ENCODE data around the gene NTF4. TPM values are rescaled to one million over a fixed set of nuclear protein-coding genes. Genes with fewer than 3 reads are reported as not detected.
"Not testable (repeated sequence)": the region's sequence is repeated elsewhere in the genome, so short reads cannot be mapped to it uniquely, and the experiment has no call there.

NTF4 gene
- total RNA-seq, 2 donors from 2014 or later, result not detected

DNA sequence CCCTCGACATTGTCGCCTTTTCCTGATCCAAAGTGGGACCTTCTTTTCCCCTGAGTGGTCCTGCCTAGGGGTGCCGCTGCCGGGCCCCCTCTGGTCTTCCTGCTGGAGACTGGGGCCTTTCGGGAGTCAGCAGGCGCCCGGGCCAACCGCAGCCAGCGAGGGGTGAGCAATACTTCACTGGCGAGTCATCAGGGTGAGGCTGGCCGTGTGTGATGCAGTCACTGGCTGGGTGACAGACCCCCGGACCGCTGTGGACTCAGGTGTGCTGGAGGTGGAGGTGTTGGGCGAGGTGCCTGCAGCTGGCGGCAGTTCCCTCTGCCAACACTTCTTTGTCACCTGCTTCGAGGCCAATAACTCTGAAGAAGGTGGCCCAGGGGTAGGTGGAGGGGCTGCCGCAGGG lies 22.4 kb downstream of the NTF4 start:
- Histone ChIP-seq H3K36me3 (no peaks in the 10 kb centered on the region), H3K27ac (no peak overlapping the region), H3K9me3 (no peaks in the 10 kb centered on the region), H3K4me3 (no peak overlapping the region), H3K27me3 (replicated peaks; ENCODE audit: insufficient read depth) (no peaks in the 10 kb centered on the region), H3K4me1 (ENCODE audit: control insufficient read depth in 1 of 2, low read depth in 2 of 2) (no peaks in the 10 kb centered on the region)
- no peak for TF ChIP-seq CTCF (IDR thresholded peaks at IDR 0.05)
- DNase-seq (ENCODE audit: low spot score), result no peak
- ATAC-seq (ENCODE audit: insufficient number of reproducible peaks, low FRiP score, low read depth), result no peak

DNA sequence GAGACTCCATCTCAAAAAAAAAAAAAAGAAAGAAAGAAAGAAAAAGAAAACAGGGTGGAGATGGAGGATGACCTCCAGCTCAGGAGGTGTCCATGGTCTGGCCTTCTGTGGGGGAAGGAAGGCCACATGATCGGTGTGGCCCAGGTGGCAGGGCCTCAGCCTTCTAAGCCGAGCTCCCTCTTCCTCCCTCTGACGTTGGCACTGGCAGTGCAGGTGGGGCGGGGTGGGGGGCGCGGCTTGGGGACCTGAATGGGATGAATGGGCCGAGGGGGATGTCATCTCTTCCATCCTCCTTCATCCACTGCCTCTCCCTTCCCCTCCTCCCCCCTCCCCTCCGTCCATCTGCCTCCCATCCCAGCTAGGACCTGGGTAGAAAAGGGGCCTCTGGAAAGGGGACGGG lies 24.9 kb downstream of the NTF4 start:
- not testable (repeated sequence) for H3K27me3 ChIP-seq (replicated peaks; ENCODE audit: insufficient read depth); ATAC-seq (ENCODE audit: insufficient number of reproducible peaks, low FRiP score, low read depth); H3K4me1 ChIP-seq (ENCODE audit: control insufficient read depth in 1 of 2, low read depth in 2 of 2); H3K27ac ChIP-seq; H3K4me3 ChIP-seq; H3K36me3 ChIP-seq; DNase-seq (ENCODE audit: low spot score); H3K9me3 ChIP-seq

- not testable (repeated sequence) for H3K27me3 ChIP-seq (replicated peaks; ENCODE audit: insufficient read depth); H3K36me3 ChIP-seq; H3K27ac ChIP-seq; H3K9me3 ChIP-seq; DNase-seq (ENCODE audit: low spot score); H3K4me3 ChIP-seq; H3K4me1 ChIP-seq (ENCODE audit: control insufficient read depth in 1 of 2, low read depth in 2 of 2); ATAC-seq (ENCODE audit: insufficient number of reproducible peaks, low FRiP score, low read depth)
Measured at GRCh38 chr19:49038557-49039276, 25.9 kb downstream of the NTF4 start.

DNA sequence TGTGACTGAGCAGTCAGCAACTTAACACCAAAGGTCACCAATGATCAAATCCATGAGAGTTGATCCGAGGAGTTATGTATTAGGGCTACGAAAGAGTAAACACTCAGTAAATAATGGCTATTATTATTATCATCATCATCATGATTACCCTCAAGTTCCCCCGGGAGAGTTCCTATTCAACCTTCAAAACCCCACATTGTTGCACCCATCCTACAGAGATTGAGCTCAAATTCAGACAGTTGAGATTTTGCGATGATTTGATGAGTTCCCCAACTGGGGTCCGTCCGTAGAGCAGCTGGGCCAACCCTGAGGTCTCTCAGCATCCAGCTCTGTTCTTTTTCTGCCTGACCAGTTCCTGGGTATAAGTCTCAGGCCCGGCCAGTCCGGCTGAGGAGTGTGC lies 26.5 kb downstream of the NTF4 start:
- H3K4me3 ChIP-seq; H3K27me3 ChIP-seq (replicated peaks; ENCODE audit: insufficient read depth); H3K4me1 ChIP-seq (ENCODE audit: control insufficient read depth in 1 of 2, low read depth in 2 of 2); DNase-seq (ENCODE audit: low spot score); ATAC-seq (ENCODE audit: insufficient number of reproducible peaks, low FRiP score, low read depth); H3K36me3 ChIP-seq; H3K27ac ChIP-seq; H3K9me3 ChIP-seq: not testable (repeated sequence)

- H3K27me3 ChIP-seq (replicated peaks; ENCODE audit: insufficient read depth); H3K4me3 ChIP-seq; H3K4me1 ChIP-seq (ENCODE audit: control insufficient read depth in 1 of 2, low read depth in 2 of 2); ATAC-seq (ENCODE audit: insufficient number of reproducible peaks, low FRiP score, low read depth); H3K27ac ChIP-seq; H3K9me3 ChIP-seq; DNase-seq (ENCODE audit: low spot score); H3K36me3 ChIP-seq: not testable (repeated sequence)
Measured at GRCh38 chr19:49036815-49037214, 27.8 kb downstream of the NTF4 start, which contains the start of gene CGB1. Gene CGB1 (minus strand): TSS chr19:49036895. CDS start chr19:49036711, 184 bp downstream.

- H3K27ac ChIP-seq; ATAC-seq (ENCODE audit: insufficient number of reproducible peaks, low FRiP score, low read depth); H3K9me3 ChIP-seq; DNase-seq (ENCODE audit: low spot score); H3K4me3 ChIP-seq; H3K4me1 ChIP-seq (ENCODE audit: control insufficient read depth in 1 of 2, low read depth in 2 of 2); H3K27me3 ChIP-seq (replicated peaks; ENCODE audit: insufficient read depth); H3K36me3 ChIP-seq: not testable (repeated sequence)
- peak; percentile 18 for TF ChIP-seq CTCF (IDR thresholded peaks at IDR 0.05)
Measured at GRCh38 chr19:49031642-49032301, 32.8 kb downstream of the NTF4 start, which contains the start of gene CGB2. Gene CGB2 (plus strand): TSS chr19:49031890. CDS start chr19:49032096, 206 bp downstream.

DNA sequence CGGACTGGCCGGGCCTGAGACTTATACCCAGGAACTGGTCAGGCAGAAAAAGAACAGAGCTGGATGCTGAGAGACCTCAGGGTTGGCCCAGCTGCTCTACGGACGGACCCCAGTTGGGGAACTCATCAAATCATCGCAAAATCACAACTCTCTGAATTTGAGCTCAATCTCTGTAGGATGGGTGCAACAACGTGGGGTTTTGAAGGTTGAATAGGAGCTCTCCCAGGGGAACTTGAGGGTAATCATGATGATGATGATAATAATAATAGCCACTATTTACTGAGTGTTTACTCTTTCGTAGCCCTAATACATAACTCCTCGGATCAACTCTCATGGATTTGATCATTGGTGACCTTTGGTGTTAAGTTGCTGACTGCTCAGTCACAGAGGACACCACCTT lies 34.3 kb downstream of the NTF4 start:
- H3K27me3 ChIP-seq (replicated peaks; ENCODE audit: insufficient read depth); H3K36me3 ChIP-seq; ATAC-seq (ENCODE audit: insufficient number of reproducible peaks, low FRiP score, low read depth); H3K4me3 ChIP-seq; H3K4me1 ChIP-seq (ENCODE audit: control insufficient read depth in 1 of 2, low read depth in 2 of 2); DNase-seq (ENCODE audit: low spot score); H3K27ac ChIP-seq; H3K9me3 ChIP-seq: not testable (repeated sequence)

GRCh38 chr19:49029749-49030148 lies 34.9 kb downstream of the NTF4 start:
- H3K4me1 ChIP-seq (ENCODE audit: control insufficient read depth in 1 of 2, low read depth in 2 of 2); H3K9me3 ChIP-seq; H3K27ac ChIP-seq; DNase-seq (ENCODE audit: low spot score); H3K4me3 ChIP-seq; H3K36me3 ChIP-seq; H3K27me3 ChIP-seq (replicated peaks; ENCODE audit: insufficient read depth); ATAC-seq (ENCODE audit: insufficient number of reproducible peaks, low FRiP score, low read depth): not testable (repeated sequence)

GRCh38 chr19:49028686-49029085 lies 35.9 kb downstream of the NTF4 start:
- not testable (repeated sequence) for H3K27me3 ChIP-seq (replicated peaks; ENCODE audit: insufficient read depth); H3K9me3 ChIP-seq; H3K4me1 ChIP-seq (ENCODE audit: control insufficient read depth in 1 of 2, low read depth in 2 of 2); H3K4me3 ChIP-seq; H3K36me3 ChIP-seq; H3K27ac ChIP-seq; DNase-seq (ENCODE audit: low spot score); ATAC-seq (ENCODE audit: insufficient number of reproducible peaks, low FRiP score, low read depth)

- ATAC-seq (ENCODE audit: insufficient number of reproducible peaks, low FRiP score, low read depth); DNase-seq (ENCODE audit: low spot score); H3K27me3 ChIP-seq (replicated peaks; ENCODE audit: insufficient read depth); H3K4me3 ChIP-seq; H3K4me1 ChIP-seq (ENCODE audit: control insufficient read depth in 1 of 2, low read depth in 2 of 2); H3K27ac ChIP-seq; H3K36me3 ChIP-seq; H3K9me3 ChIP-seq: not testable (repeated sequence)
Measured at GRCh38 chr19:49025599-49025998, 39.0 kb downstream of the NTF4 start.

Measured in thoracic aorta (tissue), 2 donors.